Glomerular visceral epithelial cell (primary cell): ENCODE data around the gene YEATS2.
A peak's percentile ranks its signal among the peaks of the same experiment; 100 is the strongest.
"Not testable (repeated sequence)": the region's sequence is repeated elsewhere in the genome, so short reads cannot be mapped to it uniquely, and the experiment has no call there.

Experiments used
- DNase-seq: peaks from one replicate; pipeline ENCODE4 v3.0.0-alpha.2; 2016; ENCODE audit errors: extremely low spot score

YEATS2 gene

GRCh38 chr3:183714622-183715021 lies 17.0 kb downstream of the YEATS2 start:
- no peak for DNase-seq

- DNase-seq = no peak
Observed at GRCh38 chr3:183718012-183718411, 20.4 kb downstream of the YEATS2 start.

DNA sequence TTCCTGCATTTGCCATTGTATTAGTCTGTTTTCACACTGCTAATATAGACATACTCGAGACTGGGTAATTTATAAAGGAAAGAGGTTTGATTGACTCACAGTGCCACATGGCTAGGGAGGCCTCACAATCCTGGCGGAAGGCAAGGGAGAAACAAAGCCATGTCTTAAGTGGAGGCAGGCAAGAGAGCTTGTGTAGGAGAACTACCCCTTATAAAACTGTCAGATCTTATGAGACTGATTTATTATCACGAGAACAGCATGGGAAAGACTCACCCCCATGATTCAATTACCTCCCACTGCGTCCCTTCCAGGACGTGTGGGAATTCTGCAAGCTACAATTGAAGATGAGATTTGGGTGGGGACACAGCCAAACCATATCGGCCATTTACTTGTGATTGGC lies 27.8 kb downstream of the YEATS2 start:
- DNase-seq = no peak

DNA sequence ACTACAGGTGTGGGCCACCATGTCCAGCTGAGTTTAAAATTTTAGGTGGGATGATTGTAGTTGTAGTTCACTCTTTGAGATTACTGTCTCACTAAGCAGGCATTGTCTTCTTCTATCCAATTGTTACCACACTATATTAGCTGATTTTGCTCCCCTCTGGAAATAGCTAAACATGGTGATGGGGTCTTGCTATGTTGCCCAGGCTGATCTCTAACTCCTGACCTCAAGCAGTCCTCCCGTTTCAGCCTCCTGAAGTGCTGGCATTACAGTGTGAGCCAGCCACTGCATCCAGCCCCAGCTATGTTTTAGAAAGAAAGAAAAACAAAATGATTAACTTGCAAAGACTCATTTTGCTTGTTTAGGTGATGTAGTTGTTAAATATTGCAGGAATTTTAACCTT lies 30.6 kb downstream of the YEATS2 start:
- DNase-seq = no peak

DNA sequence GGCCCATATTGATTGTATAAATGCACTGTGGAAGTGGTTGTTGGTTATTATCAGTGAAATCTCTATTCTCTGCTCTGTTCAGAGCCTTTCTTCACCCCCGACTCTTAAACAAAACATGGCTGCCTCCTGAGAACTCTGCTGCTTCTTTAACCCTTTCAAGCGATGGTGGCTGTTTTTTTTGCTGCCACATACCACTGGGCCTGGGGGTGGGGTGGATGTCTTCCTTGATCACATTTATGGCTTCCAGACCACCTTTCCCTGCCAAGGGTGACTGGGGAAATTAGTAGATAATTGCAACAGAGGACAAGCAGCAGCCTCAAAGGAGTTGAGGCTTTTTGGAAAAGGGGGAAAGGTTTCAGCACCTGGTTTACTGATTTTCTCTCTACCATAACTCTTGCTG lies 32.8 kb downstream of the YEATS2 start:
- no peak for DNase-seq

DNA sequence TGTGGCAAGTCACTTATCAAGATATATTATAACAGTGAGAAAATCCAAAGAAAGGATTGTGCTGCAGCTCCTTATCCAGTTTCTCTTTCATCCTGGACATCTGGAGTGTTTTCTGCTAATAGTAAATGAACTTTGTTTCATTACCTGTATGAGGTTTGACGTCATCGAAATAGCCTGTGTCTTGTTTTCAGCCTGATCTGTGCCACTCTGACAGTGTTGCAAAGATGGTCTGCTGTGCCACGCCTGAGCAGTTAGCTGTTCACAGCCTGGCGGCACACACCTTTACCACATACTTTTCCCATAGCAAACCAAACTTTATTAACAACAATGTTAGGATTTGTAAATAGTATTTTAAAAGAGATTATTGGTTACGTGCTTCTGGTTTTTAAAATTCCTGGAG lies 34.0 kb downstream of the YEATS2 start:
- no peak for DNase-seq

GRCh38 chr3:183733553-183733952 lies 36.0 kb downstream of the YEATS2 start:
- no peak for DNase-seq

DNA sequence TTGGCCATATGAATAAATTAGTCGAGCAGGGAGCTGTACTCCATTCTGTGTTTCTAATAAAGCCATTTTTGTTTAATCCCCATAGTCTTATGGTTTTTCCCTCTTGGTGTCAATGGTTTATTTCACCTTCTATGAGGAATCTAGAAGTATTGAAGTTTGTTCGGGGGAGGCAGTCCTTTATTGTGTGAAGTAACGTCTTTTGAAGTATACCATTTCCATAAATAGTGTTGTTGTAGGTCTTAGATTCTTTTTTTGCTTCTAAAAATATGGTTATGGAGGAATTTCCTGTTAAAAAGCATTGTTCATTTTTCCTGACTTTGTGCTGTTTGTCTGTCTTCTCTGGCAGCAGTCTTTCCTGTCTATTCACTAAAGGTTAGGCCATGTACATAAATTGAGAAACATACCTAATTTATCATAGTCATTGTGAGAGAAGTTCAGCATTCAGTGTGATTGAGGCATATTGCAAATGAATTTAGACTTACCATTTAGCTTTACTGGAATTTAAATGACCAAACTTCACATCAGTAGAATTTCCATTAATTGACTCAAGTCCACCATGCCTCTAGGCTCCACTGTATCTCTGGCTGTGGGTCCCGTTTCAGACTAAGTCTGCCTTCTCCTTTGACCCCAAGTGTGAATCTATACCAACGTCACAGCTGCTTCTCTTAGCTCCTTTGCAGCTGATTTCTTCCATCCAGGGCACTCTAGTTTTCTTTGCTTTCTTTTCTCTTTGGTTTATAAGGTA lies 37.3 kb downstream of the YEATS2 start:
- DNase-seq = no peak

DNA sequence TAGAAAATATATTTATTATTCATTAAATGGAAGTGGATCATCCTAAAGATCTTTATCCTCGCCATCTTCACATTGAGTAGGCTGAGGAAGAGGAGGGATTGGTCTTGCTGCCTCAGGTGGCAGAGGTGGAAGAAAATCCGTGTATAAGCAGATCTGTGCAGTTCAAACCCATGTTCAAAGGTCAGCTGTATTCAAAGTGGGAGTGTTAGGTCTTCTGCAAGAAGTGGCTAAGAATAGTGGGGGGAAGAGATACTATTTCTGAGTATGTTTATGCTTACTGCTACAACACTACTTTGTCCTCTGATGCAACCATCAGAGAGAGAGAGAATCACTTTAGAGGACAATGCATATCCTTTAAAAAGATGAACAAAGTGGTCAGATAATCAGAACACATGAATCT lies 39.5 kb downstream of the YEATS2 start:
- no peak for DNase-seq

DNA sequence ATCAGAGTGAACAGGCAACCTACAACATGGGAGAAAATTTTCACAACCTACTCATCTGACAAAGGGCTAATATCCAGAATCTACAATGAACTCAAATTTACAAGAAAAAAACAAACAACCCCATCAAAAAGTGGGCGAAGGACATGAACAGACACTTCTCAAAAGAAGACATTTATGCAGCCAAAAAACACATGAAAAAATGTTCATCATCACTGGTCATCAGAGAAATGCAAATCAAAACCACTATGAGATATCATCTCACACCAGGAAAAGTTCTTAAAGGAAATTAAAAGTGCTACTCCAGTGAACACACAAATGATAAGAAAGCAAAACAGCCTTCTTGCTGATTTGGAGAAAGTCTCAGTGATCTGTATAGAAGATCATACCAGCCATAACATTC lies 42.6 kb downstream of the YEATS2 start:
- DNase-seq = not testable (repeated sequence)

GRCh38 chr3:183743231-183743630 lies 45.6 kb downstream of the YEATS2 start:
- no peak for DNase-seq

DNA sequence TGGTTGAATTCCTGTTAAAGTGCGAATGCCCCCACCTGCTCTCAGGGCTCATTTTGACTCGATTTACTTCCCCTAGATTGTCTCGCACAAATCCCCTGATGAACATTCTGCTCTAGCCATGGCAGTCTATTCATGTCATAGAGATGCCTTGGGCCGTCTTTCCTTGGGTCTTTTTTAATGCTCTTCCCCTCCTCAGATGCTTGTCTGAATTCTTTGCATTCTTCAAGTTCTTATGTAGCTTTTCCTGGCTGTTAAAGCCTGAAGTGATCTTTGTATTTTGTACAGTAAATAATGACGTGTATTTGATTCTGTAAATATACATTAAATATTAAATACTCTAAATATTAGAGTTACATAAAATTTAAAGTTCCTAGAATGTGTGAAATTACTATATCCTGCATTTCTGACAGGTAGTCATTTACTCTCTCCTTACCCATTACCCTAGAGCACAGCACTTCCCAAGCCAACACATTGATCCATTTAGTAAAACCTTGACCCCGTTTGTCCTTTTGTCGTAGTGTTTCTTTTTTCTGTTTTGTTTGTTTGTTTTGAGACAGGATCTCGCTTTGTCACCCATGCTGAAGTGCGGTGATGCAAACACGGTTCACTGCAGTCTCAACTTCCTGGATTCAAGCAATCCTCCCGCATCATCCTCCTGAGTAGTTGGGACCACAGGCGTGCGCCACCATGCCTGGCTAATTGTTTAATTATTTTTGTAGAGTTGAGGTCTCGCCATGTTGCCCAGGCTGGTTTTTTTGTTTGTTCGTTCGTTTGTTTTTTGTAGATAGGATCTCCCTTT lies 47.9 kb downstream of the YEATS2 start:
- DNase-seq = peak; percentile 12

GRCh38 chr3:183754052-183754451 lies 56.5 kb downstream of the YEATS2 start:
- no peak for DNase-seq

DNA sequence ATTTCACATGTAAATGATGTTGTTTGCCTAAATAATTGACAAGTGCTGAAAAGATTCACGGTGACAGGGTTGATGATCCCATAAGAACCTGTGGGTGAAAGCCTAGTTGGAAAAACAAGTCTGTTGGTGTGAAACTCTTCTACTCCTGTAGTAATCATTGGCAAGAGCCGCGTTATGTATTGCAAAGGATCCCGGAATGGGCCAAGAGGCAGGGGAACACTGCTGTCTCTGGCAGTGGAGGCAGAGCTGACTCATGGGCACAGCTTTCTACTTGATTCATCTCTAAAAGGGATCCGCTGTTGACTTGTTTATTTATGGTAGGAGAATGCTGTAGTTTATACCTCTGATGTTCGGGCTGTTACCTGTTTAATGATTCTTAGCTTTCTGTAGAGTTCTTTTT lies 64.7 kb downstream of the YEATS2 start:
- no peak for DNase-seq

DNA sequence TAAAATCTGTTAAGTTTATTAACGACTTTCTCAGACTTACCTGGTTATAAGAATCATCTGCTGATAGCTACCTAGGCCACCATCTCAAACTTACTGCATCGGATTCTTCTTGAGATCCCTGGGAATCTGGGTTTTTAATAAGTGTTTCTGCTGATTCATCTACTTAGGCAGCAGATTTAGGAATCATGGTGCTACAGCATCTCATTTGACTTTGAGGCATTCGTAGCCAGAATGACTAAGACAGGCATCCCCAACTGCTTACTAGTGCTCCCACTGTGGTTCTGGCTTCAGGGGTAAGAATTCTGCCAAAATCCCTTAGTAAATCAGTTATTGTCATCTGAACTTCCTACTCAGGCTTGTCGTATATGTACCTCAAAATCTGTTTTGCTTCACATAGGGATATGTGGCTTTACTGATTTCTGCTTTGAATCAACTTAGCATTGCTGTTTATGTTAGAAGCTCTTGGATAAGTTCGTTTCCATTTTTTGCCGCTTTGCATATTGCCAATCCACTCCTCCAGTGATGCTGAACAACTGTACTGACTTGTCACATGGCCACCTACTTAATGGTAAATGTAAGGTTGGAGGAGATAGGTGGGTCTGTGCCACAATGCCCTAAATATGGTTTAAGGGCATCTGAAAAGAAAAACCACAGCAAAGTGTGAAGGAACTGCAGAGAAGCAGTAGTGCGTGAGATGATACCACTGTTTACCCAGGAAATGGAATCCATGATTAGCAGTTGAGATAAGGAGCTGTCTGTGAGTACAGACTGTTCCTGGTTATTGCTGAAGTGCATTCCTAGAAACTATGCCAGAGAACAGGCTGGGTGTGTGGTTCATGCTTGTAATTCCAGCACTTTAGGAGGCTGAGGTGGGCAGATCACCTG lies 67.5 kb downstream of the YEATS2 start:
- DNase-seq = peak; percentile 29

DNA sequence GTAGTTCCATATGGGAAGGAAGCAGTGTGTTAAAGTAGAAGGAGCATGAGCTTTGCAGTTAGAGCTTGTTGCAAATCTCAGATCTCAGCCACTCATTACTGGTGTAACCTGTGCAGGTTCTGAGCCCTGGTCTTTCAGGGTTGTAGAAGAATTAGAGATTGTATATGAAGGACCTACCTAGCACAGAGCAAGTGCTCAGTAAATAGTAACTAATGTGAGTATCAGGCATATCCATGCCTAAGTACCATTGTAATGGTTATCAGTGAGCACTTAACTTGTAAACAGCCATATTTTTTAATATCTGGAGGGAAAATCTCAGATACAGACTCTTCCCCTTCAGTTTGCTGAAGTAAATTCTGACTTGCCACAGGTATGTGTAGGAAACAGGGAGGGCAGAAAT lies 68.5 kb downstream of the YEATS2 start:
- DNase-seq = no peak

DNA sequence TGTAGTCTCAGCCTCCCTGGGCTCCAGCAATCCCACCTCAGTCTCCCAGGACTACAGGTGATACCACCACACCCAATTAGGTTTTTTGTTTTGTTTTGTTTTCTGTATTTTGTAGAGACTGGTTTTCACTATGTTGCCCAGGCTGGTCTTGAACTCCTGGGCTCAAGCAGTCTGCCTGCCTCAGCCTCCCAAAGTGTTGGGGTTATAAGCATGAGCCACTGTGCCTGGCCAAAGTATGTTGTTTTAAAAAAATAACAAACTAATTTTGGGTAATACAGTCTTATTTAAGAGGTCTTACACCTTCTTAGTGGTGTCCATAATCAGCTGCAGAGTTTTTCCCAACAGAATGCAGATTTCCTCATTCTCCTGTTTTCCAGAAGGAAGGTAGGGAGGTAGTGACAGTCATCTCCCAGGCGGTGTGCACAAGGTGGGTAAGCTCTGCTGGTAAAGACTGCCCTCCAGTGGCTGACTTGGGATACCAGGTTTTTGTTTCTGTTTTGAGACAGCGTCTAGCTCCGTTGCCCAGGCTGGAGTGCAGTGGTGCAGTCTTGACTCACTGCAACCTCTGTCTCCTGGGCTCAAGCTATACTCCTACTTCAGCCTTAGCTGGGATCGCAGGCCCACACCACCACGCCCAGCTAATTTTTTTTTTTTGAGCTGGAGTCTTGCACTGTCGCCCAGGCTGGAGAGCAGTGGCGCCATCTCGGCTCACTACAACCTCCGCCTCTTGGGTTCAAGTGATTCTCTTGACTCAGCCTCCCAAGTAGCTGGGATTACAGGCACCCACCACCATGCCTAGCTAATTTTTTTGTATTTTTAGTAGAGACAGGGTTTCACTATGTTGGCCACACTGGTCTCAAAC lies 69.4 kb downstream of the YEATS2 start:
- DNase-seq = peak; percentile 69

GRCh38 chr3:183768114-183768513 lies 70.5 kb downstream of the YEATS2 start:
- DNase-seq = no peak

- no peak for DNase-seq
Observed at GRCh38 chr3:183769453-183769852, 71.9 kb downstream of the YEATS2 start.

GRCh38 chr3:183774631-183775030 lies 77.0 kb downstream of the YEATS2 start:
- DNase-seq = no peak

DNA sequence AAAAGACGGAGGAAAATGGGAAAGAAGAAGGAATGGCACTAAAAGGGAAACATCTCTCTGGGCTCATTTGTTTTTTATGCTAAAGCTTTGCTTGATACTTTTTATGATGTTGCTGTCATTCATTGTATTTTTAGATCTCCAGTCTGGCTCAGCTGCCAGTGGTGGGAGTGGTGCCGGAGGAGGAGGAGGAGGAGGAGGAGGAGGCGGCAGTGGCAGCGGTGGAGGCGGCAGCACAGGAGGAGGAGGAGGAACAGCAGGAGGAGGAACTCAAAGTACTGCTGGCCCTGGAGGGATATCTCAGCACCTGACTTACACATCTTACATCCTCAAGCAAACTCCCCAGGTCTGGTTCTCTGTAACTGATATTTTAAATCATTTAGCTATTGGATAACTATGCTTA lies 78.2 kb downstream of the YEATS2 start:
- no peak for DNase-seq
